H1 (cell line): ENCODE data around the gene SH3GL1. TPM values are rescaled to one million over a fixed set of nuclear protein-coding genes. Genes with fewer than 3 reads are reported as not detected.

ENCODE experiments used
- CTCF ChIA-PET: fragments of 300-600 bp; sonication (Branson Sonifier 250); formaldehyde crosslinking; loops from one replicate; lab custom pipeline; 2021; ENCODE audit not compliant: partially characterized antibody; lab: Charles Lee
- POLR2A ChIA-PET: fragments of 300-600 bp; sonication (Branson Sonifier 250); formaldehyde crosslinking; loops from one replicate; lab custom pipeline; 2021; ENCODE audit warnings: inconsistent platforms; ENCODE audit not compliant: partially characterized antibody; lab: Charles Lee
- DNase-seq, 2 experiments: peaks; one replicate each; pipeline versions ENCODE4 v3.0.0 to v3.0.0-alpha.2; 2010 to 2022; ENCODE audit warnings: low spot score in 2 of 2, low read depth in 1 of 2, mixed read lengths in 1 of 2
- FAIRE-seq: peaks from 2 replicates; lab custom pipeline; 2011; peaks lifted over from hg19 to GRCh38; lab: Jason Lieb, UNC
- H2AFZ ChIP-seq: 2 replicates; pipeline ENCODE4 v1.8.1; 2012; ENCODE audit warnings: low read length, inconsistent platforms
- H2AK5ac ChIP-seq: 2 replicates; pipeline ENCODE4 v1.6.1; 2013; ENCODE audit warnings: low read depth, low read length
- H2BK120ac ChIP-seq: replicated peaks from 2 replicates; pipeline ENCODE3; 2013; ENCODE audit warnings: low read depth, low read length, inconsistent platforms
- H2BK12ac ChIP-seq: 2 replicates; pipeline ENCODE4 v1.6.1; 2013; ENCODE audit warnings: low read depth, low read length
- H2BK15ac ChIP-seq: 2 replicates; pipeline ENCODE4 v1.6.1; 2013; ENCODE audit warnings: low read length
- H2BK20ac ChIP-seq: 2 replicates; pipeline ENCODE4 v1.6.1; 2013; ENCODE audit warnings: low read length
- H2BK5ac ChIP-seq: 2 replicates; pipeline ENCODE4 v1.6.1; 2013; ENCODE audit warnings: low read depth, low read length
- H3K14ac ChIP-seq: 2 replicates; pipeline ENCODE4 v1.6.1; 2013; ENCODE audit warnings: inconsistent platforms; ENCODE audit not compliant: insufficient read length
- H3K18ac ChIP-seq: 2 replicates; pipeline ENCODE4 v1.6.1; 2013; ENCODE audit warnings: low read length; ENCODE audit errors: extremely low read depth
- H3K23ac ChIP-seq: 2 replicates; pipeline ENCODE4 v1.6.1; 2013; ENCODE audit warnings: inconsistent platforms; ENCODE audit not compliant: insufficient read length
- H3K23me2 ChIP-seq: 2 replicates; pipeline ENCODE4 v1.6.1; 2013; ENCODE audit warnings: low read depth, low read length
- H3K27ac ChIP-seq: 2 replicates; pipeline ENCODE4 v1.6.1; 2011; ENCODE audit warnings: low read depth, low read length, inconsistent platforms
- H3K27me3 ChIP-seq, 4 experiments: replicated peaks in 1 of 4; 1 replicate in 1 of 4; 2 replicates in 3 of 4; pipeline versions ENCODE4 v1.6.1 to v1.8.1; 2011 to 2013; ENCODE audit warnings: low read length in 3 of 4, mild to moderate bottlenecking in 3 of 4, inconsistent platforms in 2 of 4, mixed read lengths in 2 of 4, moderate library complexity in 1 of 4; ENCODE audit not compliant: control insufficient read depth in 3 of 4, insufficient read depth in 3 of 4; ENCODE audit errors: extremely low read depth in 1 of 4
- H3K36me3 ChIP-seq, 4 experiments: 2 replicates each; pipeline versions ENCODE4 v1.6.1 to v1.8.1; 2011 to 2013; ENCODE audit warnings: mild to moderate bottlenecking in 4 of 4, low read length in 3 of 4, moderate library complexity in 2 of 4, control low read depth in 1 of 4, inconsistent platforms in 1 of 4; ENCODE audit not compliant: insufficient read depth in 4 of 4, control insufficient read depth in 2 of 4
- H3K4ac ChIP-seq: replicated peaks from 2 replicates; pipeline ENCODE3; 2013; ENCODE audit warnings: low read length, low read depth, mixed read lengths, inconsistent platforms; ENCODE audit not compliant: insufficient read length
- H3K4me1 ChIP-seq, 4 experiments: replicated peaks in 1 of 4; 1 replicate in 1 of 4; 2 replicates in 3 of 4; pipeline versions ENCODE4 v1.6.1 to v1.8.1; 2011 to 2013; ENCODE audit warnings: low read length in 3 of 4, inconsistent platforms in 2 of 4, mixed read lengths in 1 of 4; ENCODE audit not compliant: insufficient read depth in 4 of 4, control insufficient read depth in 3 of 4
- H3K4me2 ChIP-seq, 2 experiments: 2 replicates each; pipeline versions ENCODE4 v1.6.1 to v1.8.1; 2011 to 2013; ENCODE audit warnings: low read depth in 2 of 2, low read length in 2 of 2, control low read depth in 1 of 2, inconsistent platforms in 1 of 2, mild to moderate bottlenecking in 1 of 2; ENCODE audit not compliant: insufficient read depth in 1 of 2
- H3K4me3 ChIP-seq, 4 experiments: fragments of 200-600, 300-600 bp in 1 of 4; sonication (generic), shearing (Covaris generic), sonication (Bioruptor Twin) in 1 of 4; 2 replicates each; pipeline versions ENCODE4 v1.5.1 to v1.8.1; 2011 to 2016; ENCODE audit warnings: low read length in 4 of 4, low read depth in 3 of 4, control low read depth in 2 of 4, inconsistent platforms in 2 of 4, mild to moderate bottlenecking in 2 of 4, mixed read lengths in 1 of 4, moderate library complexity in 1 of 4; ENCODE audit not compliant: insufficient read depth in 2 of 4; ENCODE audit errors: extremely low read depth in 1 of 4
- H3K56ac ChIP-seq: replicated peaks from 2 replicates; pipeline ENCODE3; 2013; ENCODE audit warnings: low read depth, mild to moderate bottlenecking, mixed read lengths, low read length, inconsistent platforms; ENCODE audit not compliant: insufficient read length
- H3K79me1 ChIP-seq: 2 replicates; pipeline ENCODE4 v1.6.1; 2013; ENCODE audit warnings: low read depth, low read length, control low read depth
- H3K79me2 ChIP-seq, 2 experiments: 2 replicates each; pipeline versions ENCODE4 v1.6.1 to v1.8.1; 2012 to 2013; ENCODE audit warnings: low read length in 2 of 2, mild to moderate bottlenecking in 2 of 2, inconsistent platforms in 1 of 2; ENCODE audit not compliant: insufficient read depth in 2 of 2, control insufficient read depth in 1 of 2
- H3K9ac ChIP-seq, 4 experiments: replicated peaks in 1 of 4; 1 replicate in 1 of 4; 2 replicates in 3 of 4; pipeline versions ENCODE4 v1.6.1 to v1.8.1; 2011 to 2013; ENCODE audit warnings: low read depth in 3 of 4, low read length in 3 of 4, control low read depth in 2 of 4, mild to moderate bottlenecking in 2 of 4, moderate library complexity in 2 of 4, inconsistent platforms in 1 of 4; ENCODE audit errors: extremely low read depth in 1 of 4
- H3K9me3 ChIP-seq, 2 experiments: 2 replicates each; pipeline versions ENCODE4 v1.6.1 to v1.8.1; 2012 to 2013; ENCODE audit warnings: mild to moderate bottlenecking in 2 of 2, moderate library complexity in 2 of 2, control low read depth in 1 of 2, inconsistent platforms in 1 of 2, low read depth in 1 of 2, low read length in 1 of 2, mixed read lengths in 1 of 2; ENCODE audit not compliant: insufficient read depth in 2 of 2
- H4K20me1 ChIP-seq, 2 experiments: replicated peaks in 1 of 2; 2 replicates each; pipeline versions ENCODE3 to v1.8.1; 2011 to 2013; ENCODE audit warnings: inconsistent platforms in 2 of 2, low read length in 2 of 2, mild to moderate bottlenecking in 1 of 2; ENCODE audit not compliant: insufficient read depth in 2 of 2, control insufficient read depth in 1 of 2
- H4K5ac ChIP-seq: 2 replicates; pipeline ENCODE4 v1.6.1; 2013; ENCODE audit warnings: low read length, low read depth, mixed read lengths, inconsistent platforms; ENCODE audit not compliant: insufficient read length
- H4K8ac ChIP-seq: 2 replicates; pipeline ENCODE4 v1.8.0; 2013; ENCODE audit warnings: mild to moderate bottlenecking, moderate library complexity, low read length, inconsistent platforms; ENCODE audit not compliant: insufficient read depth; ENCODE audit errors: extremely low read depth
- H4K91ac ChIP-seq: replicated peaks from 2 replicates; pipeline ENCODE3; 2013; ENCODE audit warnings: low read length, mixed read lengths, inconsistent platforms; ENCODE audit not compliant: insufficient read length
- BACH1 ChIP-seq: IDR thresholded peaks from 2 replicates; pipeline ENCODE4 v1.6.1; 2012; ENCODE audit warnings: low read length, improper control_type of control experiment
- EP300 ChIP-seq, 2 experiments: IDR thresholded peaks; 1 replicate in 1 of 2; 2 replicates in 1 of 2; pipeline ENCODE4 v1.6.1; 2011 to 2012; ENCODE audit warnings: low read depth in 2 of 2, low read length in 2 of 2, mild to moderate bottlenecking in 2 of 2, borderline replicate concordance in 1 of 2, inconsistent platforms in 1 of 2, moderate library complexity in 1 of 2
- GABPA ChIP-seq: IDR thresholded peaks from 2 replicates; pipeline ENCODE4 v1.6.1; 2011; ENCODE audit warnings: mild to moderate bottlenecking, low read length, moderate library complexity, borderline replicate concordance; ENCODE audit not compliant: insufficient read depth
- PHF8 ChIP-seq: fragments of 200-600 bp; sonication (generic); conservative IDR thresholded peaks from 2 replicates; pipeline ENCODE4 v1.7.1; 2012; ENCODE audit warnings: low read depth, mild to moderate bottlenecking, inconsistent platforms, low read length, moderate library complexity
- POLR2AphosphoS5 ChIP-seq: IDR thresholded peaks from 2 replicates; pipeline ENCODE4 v1.6.1; 2011; ENCODE audit warnings: low read depth, low read length
- RAD21 ChIP-seq, 2 experiments: IDR thresholded peaks in 1 of 2; conservative IDR thresholded peaks in 1 of 2; 2 replicates each; pipeline ENCODE4 v1.6.1; 2011; ENCODE audit warnings: low read depth in 2 of 2, low read length in 2 of 2, improper control_type of control experiment in 1 of 2, inconsistent platforms in 1 of 2, mild to moderate bottlenecking in 1 of 2, moderate library complexity in 1 of 2
- RFX5 ChIP-seq: IDR thresholded peaks from 2 replicates; pipeline ENCODE4 v1.6.1; 2011; ENCODE audit warnings: low read depth, low read length, improper control_type of control experiment, borderline replicate concordance
- RNF2 ChIP-seq: fragments of 200-900, 300-1000 bp; sonication (generic); IDR thresholded peaks from 2 replicates; pipeline ENCODE4 v1.7.1; 2016; ENCODE audit warnings: borderline replicate concordance, low read depth, mild to moderate bottlenecking, antibody characterized with exemption, low read length; ENCODE audit not compliant: poor library complexity, severe bottlenecking; ENCODE audit errors: missing control alignments
- SP2 ChIP-seq: IDR thresholded peaks from 2 replicates; pipeline ENCODE4 v1.6.1; 2012; ENCODE audit warnings: mild to moderate bottlenecking, low read length, inconsistent platforms
- SRF ChIP-seq: IDR thresholded peaks from 2 replicates; pipeline ENCODE4 v1.6.1; 2011; ENCODE audit warnings: mild to moderate bottlenecking, low read depth, low read length, moderate library complexity
- SUZ12 ChIP-seq: fragments of 200-600 bp; sonication (generic); IDR thresholded peaks from 2 replicates; pipeline ENCODE4 v1.6.1; 2012; ENCODE audit warnings: mild to moderate bottlenecking, inconsistent platforms, low read length, moderate library complexity, mixed read lengths
- USF2 ChIP-seq: IDR thresholded peaks from 2 replicates; pipeline ENCODE4 v1.6.1; 2011; ENCODE audit warnings: low read length, improper control_type of control experiment
- WGBS, 2 experiments: shearing (Covaris generic) in 1 of 2; methylation state at CpG; one replicate each; pipeline versions ENCODE4 v1.1.6 to v1.1.7; 2013 to 2015; ENCODE audit warnings: low lambda C conversion rate in 2 of 2, mixed read lengths in 2 of 2, inconsistent platforms in 1 of 2, low coverage in 1 of 2, missing lambda C conversion rate in 1 of 2; ENCODE audit not compliant: insufficient replicate concordance in 2 of 2, insufficient coverage in 1 of 2, insufficient read length in 1 of 2; ENCODE audit errors: extremely low coverage in 1 of 2, missing lambda C conversion rate in 1 of 2; 5-methylcytosine and 5-hydroxymethylcytosine counted together
- polyA plus RNA-seq, 7 experiments: library from polyadenylated mRNA; depleted of rRNA in 3 of 7; stranded (reverse) in 5 of 7; unstranded in 2 of 7; fragments of >200 nt in 5 of 7; fragments of 200-250 nt in 2 of 7; gene quantifications; 1 replicate in 5 of 7; 2 replicates in 1 of 7; 4 replicates in 1 of 7; pipeline versions ENCODE4 v1.2.1 to v1.2.3, GENCODE V29; 2011 to 2013; ENCODE audit warnings: missing spikeins in 2 of 7, mixed read lengths in 2 of 7
- total RNA-seq: library from RNA; stranded (reverse); fragmentation: NEBNext Ultra II Directional; extraction: Animal tissue kit (Norgen Biotek cat#: 25700); gene quantifications from 2 replicates; pipeline ENCODE4 v1.2.1, GENCODE V29; 2021

The SH3GL1 gene
- total and polyA plus RNA-seq, 2 of the 8 experiments (the other 6 are each of a cell fraction or from before 2014, with no cell fraction given) = 81.5 to 102 TPM

GRCh38 chr19:4430760-4431159, 30.4 kb upstream of the SH3GL1 start:
- Histone ChIP-seq H4K5ac (no peak overlapping the region), H3K79me1 (peaks cover 2% of the 10 kb centered on the region), H2BK5ac (no peak overlapping the region; the same call in 1 of the 2 replicates), H4K20me1 (peaks cover 2 to 23% of the 10 kb centered on the region in 2 experiments), H3K79me2 (peaks cover 0 to 3% of the 10 kb centered on the region in 2 experiments; a peak in 1 of 4 replicates), H4K8ac (no peak overlapping the region), H2BK120ac (no peak overlapping the region), H3K27ac (no peak overlapping the region), H3K36me3 (peaks cover 55 to 83% (median 75%) of the 10 kb centered on the region in 4 experiments), H2AK5ac (no peak overlapping the region), H3K9ac (no peak overlapping the region), H3K9me3 (no peaks in the 10 kb centered on the region), H3K23ac (no peak overlapping the region), H3K27me3 (no peaks in the 10 kb centered on the region), H3K23me2 (no peaks in the 10 kb centered on the region), H2BK12ac (no peak overlapping the region), H3K56ac (no peak overlapping the region), H3K4ac (no peak overlapping the region), H3K14ac (no peak overlapping the region), H2BK15ac (no peak overlapping the region), H2BK20ac (no peak overlapping the region), H3K4me1 (no peaks in the 10 kb centered on the region), H3K4me3 (no peak overlapping the region), H3K18ac (no peak overlapping the region), H3K4me2 (no peak overlapping the region), H2AFZ (no peak overlapping the region), H4K91ac (no peak overlapping the region)
- DNase-seq (no peak), FAIRE-seq (no peak)
- WGBS, 2 experiments = 92% methylated on average over 12 of the region's 12 CpGs; no CpG with 5 or more reads in 1 of the 2 experiments
- POLR2A ChIA-PET = interaction anchor here (49.6 to 58.1 kb wide), 2 partner anchors 6 to 7 kb away, joined by 1590 read pairs; partner anchors contain the start of genes CHAF1A, SH3GL1 and UBXN6
- CTCF ChIA-PET = no interaction called here
- no peak for TF ChIP-seq POLR2AphosphoS5
- TF ChIP-seq USF2 = no peak
- no peak for TF ChIP-seq BACH1
- TF ChIP-seq RFX5 = no peak
- no peak for TF ChIP-seq GABPA
- TF ChIP-seq PHF8 = no peak
- TF ChIP-seq SUZ12 = no peak
- no peak for TF ChIP-seq SP2
- no peak for TF ChIP-seq RAD21 (IDR thresholded peaks at IDR 0.05 in 1 of 2, conservative IDR thresholded peaks at IDR 0.05 in 1 of 2; ENCODE audit: low read depth in 2 of 2, low read length in 2 of 2)
- no peak for TF ChIP-seq RNF2
- TF ChIP-seq EP300 (IDR thresholded peaks at IDR 0.05; ENCODE audit: borderline replicate concordance in 1 of 2, low read depth in 2 of 2, low read length in 2 of 2) = no peak
- no peak for TF ChIP-seq SRF
